Adrenal gland (tissue), 12 donors: Measurements from ENCODE around the gene HOXC9. TPM values are rescaled to one million over a fixed set of nuclear protein-coding genes. Genes with fewer than 3 reads are reported as not detected.

Source experiments
- DNase-seq, 7 donors: peaks; one replicate each; pipeline ENCODE4 v3.0.0-alpha.2; 2019 to 2020
- H3K27ac ChIP-seq, 5 donors: fragments of 200-600 bp; sonication (generic) in 4 of 5; 1 replicate in 3 of 5; 2 replicates in 2 of 5; pipeline versions ENCODE4 v1.5.1 to v1.8.0; 2016 to 2020; ENCODE audit warnings: mild to moderate bottlenecking in 1 of 5
- H3K27me3 ChIP-seq: fragments of 200-600 bp; 2 replicates; pipeline ENCODE4 v1.8.0; 2021
- H3K36me3 ChIP-seq, 2 donors: fragments of 200-600 bp; replicated peaks in 1 of 2; 1 replicate in 1 of 2; 2 replicates in 1 of 2; pipeline versions ENCODE4 v1.5.1 to v1.8.0; 2018 to 2022
- H3K4me1 ChIP-seq, 2 donors: fragments of 200-600 bp; replicated peaks in 1 of 2; 1 replicate in 1 of 2; 2 replicates in 1 of 2; pipeline versions ENCODE4 v1.5.1 to v1.8.0; 2018 to 2021
- H3K4me3 ChIP-seq, 4 donors: fragments of 200-600 bp; sonication (generic) in 3 of 4; one replicate each; pipeline ENCODE4 v1.5.1; 2016 to 2018
- H3K9me3 ChIP-seq, 3 donors: fragments of 200-600 bp; sonication (generic) in 1 of 3; replicated peaks in 1 of 3; 1 replicate in 2 of 3; 2 replicates in 1 of 3; pipeline versions ENCODE4 v1.5.1 to v1.8.0; 2016 to 2021
- CTCF ChIP-seq, 6 experiments: fragments of 450-650 bp in 4 of 6; fragments of 200-600 bp in 2 of 6; sonication (generic) in 1 of 6; IDR thresholded peaks; 1 replicate in 5 of 6; 2 replicates in 1 of 6; pipeline versions ENCODE4 v1.5.1 to v1.8.0; 2016 to 2021; ENCODE audit warnings: antibody characterized with exemption in 6 of 6, mild to moderate bottlenecking in 2 of 6, moderate library complexity in 1 of 6
- POLR2A ChIP-seq, 2 donors: fragments of 450-650 bp; IDR thresholded peaks; one replicate each; pipeline ENCODE4 v1.6.1; 2017; ENCODE audit warnings: antibody characterized with exemption in 2 of 2, mild to moderate bottlenecking in 2 of 2, moderate library complexity in 1 of 2
- whole genome bisulfite sequencing, 4 donors: extraction: QIAGEN DNeasy Blood & Tissue Kit in 2 of 4; methylation state at CpG; one replicate each; pipeline versions ENCODE4 v1.1.5 to v1.1.7; 2013 to 2017; 5-methylcytosine and 5-hydroxymethylcytosine counted together
- intact Hi-C, 2 donors: fragments of 100-400 bp; cut with DNase I; formaldehyde crosslinking; loops; one replicate each; pipeline versions ENCODE4 v1.14.1 to v1.15.0; 2022 to 2023
- polyA plus RNA-seq, 3 donors: library from polyadenylated mRNA; stranded (reverse); fragments of 200-250 nt in 2 of 3; fragments of 350-450 nt in 1 of 3; fragmentation: Illumina TruSeq in 1 of 3; extraction: RNeasy Lipid Tissue Mini Kit (QIAGEN cat#74804) in 1 of 3; gene quantifications; one replicate each; pipeline ENCODE4 v1.2.3, GENCODE V29; 2013 to 2014
- total RNA-seq, 9 donors: library from RNA; depleted of rRNA in 4 of 9; stranded (reverse); fragments of >200 nt in 4 of 9; fragments of 120-200 nt in 1 of 9; fragmentation: NEBNext Ultra II Directional in 1 of 9; extraction: Animal tissue kit (Norgen Biotek cat#: 25700) in 1 of 9; gene quantifications; one replicate each; pipeline versions ENCODE4 v1.1.0 to v1.2.4, GENCODE V29; 2013 to 2023
- donor health status: healthy with polysubstance abuse.
- donor health status: Bipolar disorder and iron deficiency.
- donor health status: DM: yes; HTN: yes; CAD: no.
- donor health status: DM: no; HTN: no; CAD: no.
- donor health status: DM: no; HTN: no; CAD: no.
- donor health status: DM: yes; HTN: yes; CAD: no.

The HOXC9 gene
- total and polyA plus RNA-seq, 12 donors = 1.2 to 12.1 (median 3.0) TPM; not detected in 1

- TF ChIP-seq CTCF (IDR thresholded peaks at IDR 0.05) = no peak
- no peak for TF ChIP-seq POLR2A (IDR thresholded peaks at IDR 0.05)
- Histone ChIP-seq H3K27ac (peak overlapping the region in 1 of 5 donors; percentile 56), H3K9me3 (no peaks in the 10 kb centered on the region), H3K4me1 (peaks cover 6 to 17% of the 10 kb centered on the region in 2 donors), H3K4me3 (no peak overlapping the region), H3K27me3 (peaks cover 63% of the 10 kb centered on the region), H3K36me3 (no peaks in the 10 kb centered on the region)
- no peak for DNase-seq
- intact Hi-C loops = no loop called here
- 24 to 38% (median 30%) methylated on average over 11 to 17 of the region's 17 CpGs for WGBS, 4 donors
Observed at GRCh38 chr12:53995002-53995377, 5.0 kb upstream of the HOXC9 start.

GRCh38 chr12:53995378-53996239 is 4.4 kb upstream of the HOXC9 start:
- H3K4me3 ChIP-seq = peak overlapping the region in 1 of 4 donors; percentile 6
- H3K4me1 ChIP-seq = peaks cover 12 to 21% of the 10 kb centered on the region in 2 donors
- no peak for DNase-seq
- intact Hi-C loops = no loop called here
- peak overlapping the region in 1 of 5 donors; percentile 56 for H3K27ac ChIP-seq
- no peaks in the 10 kb centered on the region for H3K36me3 ChIP-seq
- H3K27me3 ChIP-seq = peaks cover 59% of the 10 kb centered on the region
- no peaks in the 10 kb centered on the region for H3K9me3 ChIP-seq
- 34 to 62% (median 45%) methylated on average over 29 to 48 of the region's 48 CpGs for WGBS, 4 donors
- no peak for TF ChIP-seq POLR2A (IDR thresholded peaks at IDR 0.05)
- TF ChIP-seq CTCF (IDR thresholded peaks at IDR 0.05) = no peak

GRCh38 chr12:53996240-53997203 is 3.4 kb upstream of the HOXC9 start:
- TF ChIP-seq CTCF (IDR thresholded peaks at IDR 0.05) (no peak), POLR2A (IDR thresholded peaks at IDR 0.05) (no peak)
- no peak for DNase-seq

More at GRCh38 chr12:53996240-53997203, 3.4 kb upstream of the HOXC9 start:
- Histone ChIP-seq H3K36me3 (no peaks in the 10 kb centered on the region), H3K4me1 (peaks cover 14 to 26% of the 10 kb centered on the region in 2 donors), H3K9me3 (no peaks in the 10 kb centered on the region), H3K27me3 (peaks cover 50% of the 10 kb centered on the region), H3K4me3 (peak overlapping the region in 1 of 4 donors; percentile 6), H3K27ac (peak overlapping the region in 1 of 5 donors; percentile 56)
- intact Hi-C loops = no loop called here
- WGBS, 4 donors = 66 to 81% (median 70%) methylated on average over 22 to 29 of the region's 29 CpGs
